Measurements from ENCODE around the gene TMEM150C.
A peak's percentile ranks its signal among the peaks of the same experiment; 100 is the strongest.

Gene TMEM150C

GRCh38 chr4:82561786-82562563 lies at the start of gene TMEM150C:
TSS of gene TMEM150C (minus strand) at chr4:82561988. CDS start at chr4:82504657, 57,331 bp downstream.
- no peak for DNase-seq (ENCODE audit: low spot score)

- no peak for DNase-seq (ENCODE audit: low spot score)
Measured at GRCh38 chr4:82611527-82611926, 49.7 kb upstream of the TMEM150C start.

- no peak for DNase-seq (ENCODE audit: low spot score)
Measured at GRCh38 chr4:82610041-82610440, 48.3 kb upstream of the TMEM150C start.

- no peak for DNase-seq (ENCODE audit: low spot score)
Measured at GRCh38 chr4:82606622-82607021, 44.8 kb upstream of the TMEM150C start.

- DNase-seq (ENCODE audit: low spot score): no peak
Measured at GRCh38 chr4:82604522-82604921, 42.7 kb upstream of the TMEM150C start.

GRCh38 chr4:82601242-82602015 lies 39.6 kb upstream of the TMEM150C start:
- DNase-seq (ENCODE audit: low spot score): no peak

- DNase-seq (ENCODE audit: low spot score): no peak
Measured at GRCh38 chr4:82599336-82599735, 37.5 kb upstream of the TMEM150C start.

- no peak for DNase-seq (ENCODE audit: low spot score)
Measured at GRCh38 chr4:82594456-82594855, 32.7 kb upstream of the TMEM150C start.

- no peak for DNase-seq (ENCODE audit: low spot score)
Measured at GRCh38 chr4:82593411-82593810, 31.6 kb upstream of the TMEM150C start.

- no peak for DNase-seq (ENCODE audit: low spot score)
Measured at GRCh38 chr4:82592639-82593038, 30.9 kb upstream of the TMEM150C start.

- DNase-seq (ENCODE audit: low spot score): no peak
Measured at GRCh38 chr4:82591592-82591991, 29.8 kb upstream of the TMEM150C start.

- DNase-seq (ENCODE audit: low spot score): no peak
Measured at GRCh38 chr4:82589756-82590155, 28.0 kb upstream of the TMEM150C start.

GRCh38 chr4:82588771-82589270 lies 27.0 kb upstream of the TMEM150C start:
- no peak for DNase-seq (ENCODE audit: low spot score)

GRCh38 chr4:82587826-82588540 lies 26.2 kb upstream of the TMEM150C start:
- no peak for DNase-seq (ENCODE audit: low spot score)

- DNase-seq (ENCODE audit: low spot score): no peak
Measured at GRCh38 chr4:82585690-82586435, 24.1 kb upstream of the TMEM150C start.

GRCh38 chr4:82584931-82585330 lies 23.1 kb upstream of the TMEM150C start:
- DNase-seq (ENCODE audit: low spot score): no peak

- no peak for DNase-seq (ENCODE audit: low spot score)
Measured at GRCh38 chr4:82583897-82584587, 22.3 kb upstream of the TMEM150C start.

GRCh38 chr4:82579932-82580331 lies 18.1 kb upstream of the TMEM150C start:
- no peak for DNase-seq (ENCODE audit: low spot score)

- DNase-seq (ENCODE audit: low spot score): peak; percentile 26
Measured at GRCh38 chr4:82578935-82579334, 17.1 kb upstream of the TMEM150C start.

- DNase-seq (ENCODE audit: low spot score): no peak
Measured at GRCh38 chr4:82577451-82577850, 15.7 kb upstream of the TMEM150C start.

GRCh38 chr4:82569727-82570126 lies 7.9 kb upstream of the TMEM150C start:
- DNase-seq (ENCODE audit: low spot score): no peak
